Measurements from ENCODE around the gene DGKG. TPM values are rescaled to one million over a fixed set of nuclear protein-coding genes. Genes with fewer than 3 reads are reported as not detected.

DGKG gene
- total and polyA plus RNA-seq, 9 of the 15 experiments (the other 6 are each of a cell fraction or from before 2014, with no cell fraction given): 0.01 to 0.36 (median 0.15) TPM

GRCh38 chr3:186299327-186299726, 62.7 kb downstream of the DGKG start (continued):
- TF ChIP-seq KAT2B (IDR thresholded peaks at IDR 0.05; ENCODE audit: low read depth, low read length) (no peak), PRDM10 (IDR thresholded peaks at IDR 0.05; ENCODE audit: partially characterized antibody) (no peak), SNAPC5 (CRISPR knock-in tag; IDR thresholded peaks at IDR 0.05) (no peak), NONO (IDR thresholded peaks at IDR 0.05; ENCODE audit: low read depth in 2 of 2, low read length in 1 of 2) (no peak), ZNF282 (CRISPR knock-in tag; IDR thresholded peaks at IDR 0.05) (no peak), ARID3A (IDR thresholded peaks at IDR 0.05; ENCODE audit: borderline replicate concordance, low read depth, low read length) (no peak), ZNF197 (CRISPR knock-in tag; IDR thresholded peaks at IDR 0.05; ENCODE audit: low read depth) (no peak), ZBTB7A (IDR thresholded peaks at IDR 0.05; ENCODE audit: borderline replicate concordance, control insufficient read depth, low read depth, low read length) (no peak)
